Activated T-helper 1 cell treated with anti-CD3 and anti-CD28 coated beads, Interleukin-2, amount 50 U/mL, for 16 hours (primary cell): ENCODE measurements around the gene ARRDC2.
A peak's percentile ranks its signal among the peaks of the same experiment; 100 is the strongest.

ENCODE experiments used
- DNase-seq, 2 donors: peaks; one replicate each; pipeline ENCODE4 v3.0.0-alpha.2; 2020; ENCODE audit warnings: low read depth in 1 of 2, low spot score in 1 of 2

ARRDC2 gene

DNA sequence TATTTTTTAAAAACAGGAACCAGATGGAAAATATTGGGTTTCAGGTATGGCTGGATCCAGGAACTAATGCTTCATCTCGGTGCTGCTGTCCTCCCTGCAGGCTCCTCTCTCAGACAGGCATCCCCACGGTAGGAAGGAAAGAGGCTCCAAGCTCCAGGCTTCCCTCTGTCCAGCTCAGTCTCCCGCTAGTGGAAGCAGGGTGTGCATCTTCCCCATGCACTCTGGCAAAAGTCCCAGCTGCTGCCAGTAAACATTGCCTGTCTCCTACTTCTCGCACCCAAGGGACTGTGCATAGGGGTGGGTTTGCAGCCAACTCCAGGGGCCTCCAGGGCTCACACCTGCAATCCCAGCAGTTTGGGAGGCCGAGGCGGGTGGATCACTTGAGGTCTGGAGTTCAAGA is 49.6 kb downstream of the ARRDC2 start:
- no peak for DNase-seq

DNA sequence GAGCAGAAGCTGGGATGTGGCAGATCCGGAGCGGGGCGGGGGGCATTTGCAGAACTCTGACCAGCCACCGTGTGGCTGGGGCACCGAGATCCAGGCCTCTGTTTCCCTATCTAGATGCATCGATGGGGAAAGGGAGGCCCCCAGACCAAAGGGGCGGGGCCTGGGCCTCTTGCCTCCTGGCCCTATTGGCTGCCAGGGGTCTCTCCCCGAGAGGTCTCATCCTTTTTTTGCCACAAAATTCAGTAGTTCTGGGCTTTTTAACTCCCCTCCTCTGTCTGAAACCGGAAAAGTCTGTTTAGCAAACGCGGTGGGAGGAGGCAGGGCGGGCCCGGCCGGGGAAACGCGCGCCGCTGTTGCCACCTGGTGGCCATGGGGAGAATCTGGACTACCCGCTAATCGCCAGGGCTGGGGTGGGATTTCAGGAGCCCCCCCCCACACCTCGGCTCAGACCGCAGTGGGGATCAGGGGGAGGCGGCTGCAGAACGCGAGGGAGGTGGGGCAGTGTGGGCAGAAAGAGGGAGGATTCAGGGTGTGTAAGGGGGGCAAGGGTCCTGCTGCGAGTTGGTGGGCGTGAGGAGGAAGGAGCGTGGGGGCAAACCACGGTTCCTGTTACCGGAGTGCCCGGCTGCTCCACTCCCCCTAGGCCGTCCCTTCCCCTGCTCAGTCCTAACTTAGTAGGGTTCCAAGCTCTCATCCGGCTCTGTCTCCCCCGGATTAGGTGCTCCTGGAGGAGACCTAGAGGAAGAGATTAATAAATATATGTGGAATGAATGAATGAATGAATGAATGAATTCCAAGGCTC is 50.4 kb downstream of the ARRDC2 start:
- DNase-seq: peak; percentile 64 to 69

DNA sequence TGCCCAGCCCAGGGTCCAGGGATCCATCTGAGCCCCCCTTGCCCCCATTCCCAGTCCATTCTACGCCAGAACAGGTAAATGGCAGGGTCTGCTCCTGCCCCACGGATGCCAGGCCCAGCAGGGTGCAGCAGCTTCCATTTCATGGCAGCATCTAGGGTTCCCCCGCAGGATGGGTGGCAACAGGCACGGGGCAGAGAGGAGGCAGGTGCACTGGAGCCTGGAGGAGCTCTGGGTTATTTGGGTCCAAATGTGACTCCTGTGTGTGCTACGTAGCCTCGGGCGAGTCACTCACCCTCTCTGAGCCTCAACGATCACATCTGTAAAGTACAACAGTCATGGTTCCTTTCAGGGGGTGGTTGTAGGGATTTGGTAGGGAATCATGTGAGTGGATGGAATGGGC is 51.3 kb downstream of the ARRDC2 start:
- DNase-seq: no peak

DNA sequence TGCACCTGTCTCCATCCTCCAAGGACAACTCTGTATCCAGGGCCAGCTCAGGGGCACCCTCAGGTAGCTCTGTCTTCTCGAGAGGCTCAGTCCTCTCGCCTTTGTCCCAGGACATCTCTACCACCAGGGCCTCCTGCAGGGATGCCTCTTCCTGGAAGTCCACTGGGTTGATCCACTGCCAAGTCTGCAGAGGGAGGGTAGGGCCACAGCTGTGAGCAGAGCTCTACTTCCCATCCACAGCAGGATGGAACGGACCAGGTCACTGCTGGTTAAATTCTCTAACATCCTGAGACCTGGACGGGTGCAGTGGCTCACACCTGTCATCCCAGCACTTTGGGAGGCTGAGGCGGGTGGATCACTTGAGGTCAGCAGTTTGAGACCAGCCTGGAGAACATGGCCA is 51.9 kb downstream of the ARRDC2 start:
- DNase-seq: no peak

GRCh38 chr19:18060472-18060871 is 52.5 kb downstream of the ARRDC2 start:
- no peak for DNase-seq

DNA sequence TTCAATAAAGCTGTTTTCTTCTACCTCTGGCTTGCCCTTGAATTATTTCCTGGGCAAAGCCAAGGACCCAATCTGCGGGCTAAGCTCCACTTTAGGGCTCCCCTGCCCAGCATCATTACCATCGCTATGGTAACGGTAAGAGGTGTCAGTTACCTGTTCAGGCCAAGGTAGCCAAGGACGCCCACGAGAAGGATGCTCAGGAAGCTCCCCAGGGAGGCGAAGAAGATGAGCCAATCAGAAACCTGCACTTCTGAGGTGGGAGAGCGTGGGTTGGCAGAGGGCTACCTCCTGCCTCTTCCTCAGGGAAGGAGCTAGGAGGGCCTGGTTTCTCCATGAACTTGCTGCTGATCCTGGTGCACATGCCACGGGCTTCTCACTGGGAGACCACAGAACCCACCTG is 54.1 kb downstream of the ARRDC2 start:
- no peak for DNase-seq

GRCh38 chr19:18063463-18063862 is 55.5 kb downstream of the ARRDC2 start:
- no peak for DNase-seq
